ENCODE data around the gene PPY.

DNA sequence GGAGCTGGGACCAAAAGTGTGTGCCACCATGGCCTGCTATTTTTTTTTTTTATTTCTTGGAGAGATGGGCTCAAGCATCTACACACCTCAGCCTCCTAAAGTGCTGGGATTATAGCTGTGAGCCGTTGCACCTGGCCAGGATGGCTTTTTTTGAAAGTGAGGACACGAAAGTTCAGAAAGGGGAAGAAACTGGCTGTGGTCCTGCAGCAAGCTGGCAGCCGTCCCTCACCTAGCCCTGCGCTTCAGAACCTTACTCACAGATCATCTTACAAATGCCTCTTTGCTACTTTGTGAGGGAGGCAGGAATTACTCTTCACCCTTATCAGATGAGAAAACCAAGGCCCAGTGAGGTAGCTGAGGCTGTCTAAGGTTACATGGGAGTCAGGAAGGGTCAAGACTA is 4.5 kb upstream of the PPY start:
- TF ChIP-seq, protein P1, sequence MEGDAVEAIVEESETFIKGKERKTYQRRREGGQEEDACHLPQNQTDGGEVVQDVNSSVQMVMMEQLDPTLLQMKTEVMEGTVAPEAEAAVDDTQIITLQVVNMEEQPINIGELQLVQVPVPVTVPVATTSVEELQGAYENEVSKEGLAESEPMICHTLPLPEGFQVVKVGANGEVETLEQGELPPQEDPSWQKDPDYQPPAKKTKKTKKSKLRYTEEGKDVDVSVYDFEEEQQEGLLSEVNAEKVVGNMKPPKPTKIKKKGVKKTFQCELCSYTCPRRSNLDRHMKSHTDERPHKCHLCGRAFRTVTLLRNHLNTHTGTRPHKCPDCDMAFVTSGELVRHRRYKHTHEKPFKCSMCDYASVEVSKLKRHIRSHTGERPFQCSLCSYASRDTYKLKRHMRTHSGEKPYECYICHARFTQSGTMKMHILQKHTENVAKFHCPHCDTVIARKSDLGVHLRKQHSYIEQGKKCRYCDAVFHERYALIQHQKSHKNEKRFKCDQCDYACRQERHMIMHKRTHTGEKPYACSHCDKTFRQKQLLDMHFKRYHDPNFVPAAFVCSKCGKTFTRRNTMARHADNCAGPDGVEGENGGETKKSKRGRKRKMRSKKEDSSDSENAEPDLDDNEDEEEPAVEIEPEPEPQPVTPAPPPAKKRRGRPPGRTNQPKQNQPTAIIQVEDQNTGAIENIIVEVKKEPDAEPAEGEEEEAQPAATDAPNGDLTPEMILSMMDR (IDR thresholded peaks at IDR 0.05; ENCODE audit: low read length), result no peak
- TF ChIP-seq EZH2phosphoT487 (IDR thresholded peaks at IDR 0.05; ENCODE audit: low read length), result no peak

All from MM.1S (cell line).